GM13977 (cell line): Measurements from ENCODE around the gene WDR6.

ENCODE experiments used
- DNase-seq: peaks from one replicate; pipeline ENCODE4 v3.0.0; 2012; ENCODE audit warnings: low spot score
- in situ Hi-C: fragments of 300-500 bp; cut with MboI; formaldehyde crosslinking; loops from one replicate; pipeline ENCODE4 v1.12.0; 2022; ENCODE audit warnings: low sequenced_read_pairs, low pct_unique_long_range_greater_than_20kb, mixed read lengths, inconsistent platforms; ENCODE audit not compliant: unreplicated experiment
- TF ChIP-seq, protein P1 (sequence below): IDR thresholded peaks from 2 replicates; pipeline ENCODE4 v1.5.1; 2012; ENCODE audit warnings: mild to moderate bottlenecking, control low read depth; ENCODE audit not compliant: insufficient read depth; ENCODE audit errors: extremely low read depth, missing control alignments

The WDR6 gene

DNA sequence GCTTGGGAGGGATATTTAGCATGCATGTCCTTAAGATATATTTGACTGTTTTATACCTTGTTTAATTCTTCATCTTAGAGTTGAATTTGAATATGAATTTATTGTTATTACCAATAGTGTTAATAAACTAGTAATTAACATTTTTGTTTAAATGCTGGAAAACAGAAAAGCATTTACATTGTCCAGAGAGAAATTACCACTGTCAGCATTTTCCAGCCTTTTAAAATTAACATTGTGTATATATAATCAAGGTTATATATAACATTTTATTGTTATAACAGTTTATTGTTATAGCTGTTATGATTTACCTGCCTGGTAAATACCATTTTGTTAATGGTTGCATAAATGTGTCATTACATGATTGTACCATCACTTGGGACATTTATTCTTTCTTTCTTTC is 25.2 kb upstream of the WDR6 start:
- TF ChIP-seq, protein P1, sequence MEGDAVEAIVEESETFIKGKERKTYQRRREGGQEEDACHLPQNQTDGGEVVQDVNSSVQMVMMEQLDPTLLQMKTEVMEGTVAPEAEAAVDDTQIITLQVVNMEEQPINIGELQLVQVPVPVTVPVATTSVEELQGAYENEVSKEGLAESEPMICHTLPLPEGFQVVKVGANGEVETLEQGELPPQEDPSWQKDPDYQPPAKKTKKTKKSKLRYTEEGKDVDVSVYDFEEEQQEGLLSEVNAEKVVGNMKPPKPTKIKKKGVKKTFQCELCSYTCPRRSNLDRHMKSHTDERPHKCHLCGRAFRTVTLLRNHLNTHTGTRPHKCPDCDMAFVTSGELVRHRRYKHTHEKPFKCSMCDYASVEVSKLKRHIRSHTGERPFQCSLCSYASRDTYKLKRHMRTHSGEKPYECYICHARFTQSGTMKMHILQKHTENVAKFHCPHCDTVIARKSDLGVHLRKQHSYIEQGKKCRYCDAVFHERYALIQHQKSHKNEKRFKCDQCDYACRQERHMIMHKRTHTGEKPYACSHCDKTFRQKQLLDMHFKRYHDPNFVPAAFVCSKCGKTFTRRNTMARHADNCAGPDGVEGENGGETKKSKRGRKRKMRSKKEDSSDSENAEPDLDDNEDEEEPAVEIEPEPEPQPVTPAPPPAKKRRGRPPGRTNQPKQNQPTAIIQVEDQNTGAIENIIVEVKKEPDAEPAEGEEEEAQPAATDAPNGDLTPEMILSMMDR = no peak
- DNase-seq = no peak
- in situ Hi-C loops = no loop called here

- TF ChIP-seq, protein P1 = no peak
- DNase-seq = no peak
- in situ Hi-C loops = no loop called here
These were observed 24.5 kb upstream of the WDR6 start for GRCh38 chr3:48982686-48983085.

- in situ Hi-C loops = no loop called here
- no peak for DNase-seq
- TF ChIP-seq, protein P1 = no peak
These were observed 24.1 kb upstream of the WDR6 start for GRCh38 chr3:48983096-48983495.

DNA sequence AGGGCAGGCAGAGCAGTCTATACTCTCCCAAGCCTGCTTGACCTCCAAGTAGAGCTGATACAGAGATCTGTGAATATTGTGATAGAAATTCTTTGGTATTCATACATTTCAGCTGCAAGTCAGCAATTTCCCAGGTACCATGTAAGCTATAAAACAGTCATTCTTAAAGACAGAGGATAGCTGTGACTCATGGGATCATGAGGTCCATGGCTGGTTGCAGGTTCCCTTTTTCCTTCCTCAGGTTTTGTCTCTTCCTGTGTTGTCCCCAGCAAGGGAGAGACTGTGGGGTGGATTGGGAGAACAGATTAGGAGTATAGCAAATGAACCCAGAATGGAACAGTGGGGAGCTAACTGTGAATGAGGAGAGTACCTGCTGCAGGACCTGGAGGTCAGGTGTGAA is 22.5 kb upstream of the WDR6 start:
- TF ChIP-seq, protein P1 = no peak
- no peak for DNase-seq
- in situ Hi-C loops = no loop called here

- TF ChIP-seq, protein P1 = no peak
- in situ Hi-C loops = no loop called here
- DNase-seq = no peak
These were observed 21.3 kb upstream of the WDR6 start for GRCh38 chr3:48985831-48986376.

DNA sequence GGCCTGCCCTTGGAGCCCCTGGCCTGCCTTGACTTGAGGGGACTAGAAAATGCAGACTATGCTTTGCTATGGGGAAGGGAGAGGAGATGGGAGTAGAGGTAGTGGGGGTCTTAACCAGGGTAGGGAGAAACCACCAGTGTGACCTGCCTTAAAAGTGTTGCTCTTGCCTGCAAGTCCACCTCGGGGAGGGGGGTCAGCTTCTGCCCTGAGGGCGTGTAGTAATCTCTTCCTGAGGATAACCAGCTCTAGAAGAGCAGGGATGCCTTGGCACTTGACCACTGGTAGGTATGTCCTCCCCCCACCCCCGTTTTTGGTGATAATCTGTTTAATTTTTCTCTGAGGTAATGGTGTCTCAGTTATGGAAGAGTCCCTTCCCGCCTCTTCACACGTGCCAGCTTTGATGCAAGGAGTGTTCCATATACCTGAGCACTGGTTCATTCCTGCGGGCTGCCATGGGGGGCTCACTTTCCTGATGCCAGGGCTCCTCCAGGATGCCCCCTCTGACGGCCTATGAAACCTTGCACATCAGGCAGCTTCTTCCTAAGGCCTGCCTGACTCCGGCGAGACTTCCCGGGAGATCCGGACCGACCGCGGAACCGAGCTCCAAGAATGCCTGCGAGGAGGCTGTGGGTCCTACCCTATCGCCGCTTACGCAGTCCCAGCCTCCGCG is 17.9 kb upstream of the WDR6 start:
- TF ChIP-seq, protein P1 = no peak
- in situ Hi-C loops = no loop called here
- DNase-seq = no peak
